NCI-H524 treated with DMSO at 0.1 percent for 48 hours (cell line): ENCODE data around the gene DGKG.

Experiments used
- DNase-seq: peaks from one replicate; lab custom pipeline; 2025; lab: John Stamatoyannopoulos, UW

Gene DGKG

GRCh38 chr3:186173224-186173815 lies 188.7 kb downstream of the DGKG start:
- no peak for DNase-seq

- no peak for DNase-seq
Observed at GRCh38 chr3:186172353-186172752, 189.7 kb downstream of the DGKG start.

- DNase-seq, result no peak
Observed at GRCh38 chr3:186171521-186171920, 190.5 kb downstream of the DGKG start.

- DNase-seq, result no peak
Observed at GRCh38 chr3:186170516-186170915, 191.5 kb downstream of the DGKG start.

GRCh38 chr3:186169379-186169778 lies 192.7 kb downstream of the DGKG start:
- no peak for DNase-seq

- no peak for DNase-seq
Observed at GRCh38 chr3:186168976-186169375, 193.1 kb downstream of the DGKG start.

- no peak for DNase-seq
Observed at GRCh38 chr3:186167646-186168395, 194.2 kb downstream of the DGKG start.

- DNase-seq, result no peak
Observed at GRCh38 chr3:186166491-186167288, 195.3 kb downstream of the DGKG start.

GRCh38 chr3:186166036-186166435 lies 196.0 kb downstream of the DGKG start:
- no peak for DNase-seq

GRCh38 chr3:186165331-186165730 lies 196.7 kb downstream of the DGKG start:
- no peak for DNase-seq

GRCh38 chr3:186164696-186165095 lies 197.3 kb downstream of the DGKG start:
- no peak for DNase-seq

- no peak for DNase-seq
Observed at GRCh38 chr3:186162221-186162620, 199.8 kb downstream of the DGKG start.

- DNase-seq, result no peak
Observed at GRCh38 chr3:186160691-186161243, 201.3 kb downstream of the DGKG start.

- no peak for DNase-seq
Observed at GRCh38 chr3:186154641-186155040, 207.4 kb downstream of the DGKG start.

GRCh38 chr3:186152889-186153292 lies 209.1 kb downstream of the DGKG start:
- no peak for DNase-seq

GRCh38 chr3:186152361-186152798 lies 209.7 kb downstream of the DGKG start:
- DNase-seq, result no peak

- no peak for DNase-seq
Observed at GRCh38 chr3:186151077-186151971, 210.7 kb downstream of the DGKG start.

GRCh38 chr3:186150041-186150830 lies 211.8 kb downstream of the DGKG start:
- no peak for DNase-seq

- no peak for DNase-seq
Observed at GRCh38 chr3:186149319-186149960, 212.6 kb downstream of the DGKG start.

- no peak for DNase-seq
Observed at GRCh38 chr3:186144257-186144656, 217.8 kb downstream of the DGKG start.
